OCI-LY7 (cell line): ENCODE results near the gene ARHGEF39. TPM values are rescaled to one million over a fixed set of nuclear protein-coding genes. Genes with fewer than 3 reads are reported as not detected.

ENCODE experiments used
- BruUV-seq: library from RNA; stranded (reverse); fragments of 400-500 nt; replicated peaks from 2 replicates; lab custom pipeline; 2021; lab: Mats Ljungman, UMichigan
- CTCF ChIA-PET: fragments of 300-600 bp; sonication (Branson Sonifier 250); formaldehyde crosslinking; loops from one replicate; lab custom pipeline; 2022; ENCODE audit warnings: antibody characterized with exemption; ENCODE audit not compliant: unreplicated experiment; lab: Charles Lee
- POLR2A ChIA-PET: fragments of 300-600 bp; sonication (Branson Sonifier 250); formaldehyde crosslinking; loops from one replicate; lab custom pipeline; 2022; ENCODE audit warnings: antibody characterized with exemption; lab: Charles Lee
- DNase-seq: peaks from one replicate; pipeline ENCODE4 v3.0.0-alpha.2; 2015; ENCODE audit warnings: low spot score
- H2AFZ ChIP-seq: fragments of 200-600 bp; sonication (generic), shearing (Covaris generic); 2 replicates; pipeline ENCODE4 v1.6.1; 2014; ENCODE audit warnings: mild to moderate bottlenecking, antibody characterized with exemption, low read length, moderate library complexity
- H3K27ac ChIP-seq: fragments of 200-600 bp; sonication (generic); 2 replicates; pipeline ENCODE4 v1.5.1; 2014; ENCODE audit warnings: mixed run types, low read depth, mild to moderate bottlenecking, moderate library complexity, low read length, inconsistent platforms; ENCODE audit not compliant: poor library complexity, severe bottlenecking
- H3K36me3 ChIP-seq: fragments of 200-600 bp; sonication (generic); 2 replicates; pipeline ENCODE4 v1.6.1; 2014; ENCODE audit warnings: mild to moderate bottlenecking, antibody characterized with exemption, low read length, moderate library complexity, mixed read lengths; ENCODE audit not compliant: insufficient read depth
- H3K4me1 ChIP-seq: fragments of 200-600 bp; sonication (generic); 2 replicates; pipeline ENCODE4 v1.5.1; 2014; ENCODE audit warnings: mild to moderate bottlenecking, low read length; ENCODE audit not compliant: insufficient read depth, poor library complexity, severe bottlenecking
- H3K4me2 ChIP-seq: fragments of 200-600 bp; sonication (generic); 2 replicates; pipeline ENCODE4 v1.6.1; 2014; ENCODE audit warnings: mild to moderate bottlenecking, low read length
- H3K4me3 ChIP-seq: fragments of 200-600 bp; sonication (generic); 2 replicates; pipeline ENCODE4 v1.5.1; 2014; ENCODE audit warnings: mild to moderate bottlenecking, low read depth, low read length; ENCODE audit not compliant: poor library complexity, severe bottlenecking
- H3K79me2 ChIP-seq: fragments of 200-600 bp; sonication (generic); 2 replicates; pipeline ENCODE4 v1.6.1; 2016; ENCODE audit warnings: low read depth, mild to moderate bottlenecking, low read length, moderate library complexity, mixed read lengths; ENCODE audit not compliant: insufficient read depth
- H3K9me2 ChIP-seq: fragments of 200-600 bp; sonication (generic); 2 replicates; pipeline ENCODE4 v1.6.1; 2016; ENCODE audit warnings: mild to moderate bottlenecking, low read length, mixed read lengths; ENCODE audit not compliant: insufficient read depth
- H3K9me3 ChIP-seq: fragments of 200-600 bp; sonication (generic); 2 replicates; pipeline ENCODE4 v1.6.1; 2014; ENCODE audit warnings: mild to moderate bottlenecking, mixed run types, low read length, mixed read lengths
- H4K20me1 ChIP-seq: fragments of 200-600 bp; sonication (generic); 2 replicates; pipeline ENCODE4 v1.6.1; 2014; ENCODE audit warnings: mild to moderate bottlenecking, antibody characterized with exemption, low read length, moderate library complexity, mixed read lengths; ENCODE audit not compliant: insufficient read depth
- CTCF ChIP-seq: fragments of 200-600 bp; sonication (generic); conservative IDR thresholded peaks from 2 replicates; pipeline ENCODE4 v1.5.1; 2014; ENCODE audit warnings: mild to moderate bottlenecking, antibody characterized with exemption, low read length, moderate library complexity, mixed read lengths
- EZH2phosphoT487 ChIP-seq: fragments of 200-600 bp; sonication (generic); IDR thresholded peaks from 2 replicates; pipeline ENCODE4 v1.6.1; 2018; ENCODE audit warnings: low read depth, borderline replicate concordance, mild to moderate bottlenecking, mixed run types, antibody characterized with exemption, low read length, moderate library complexity, mixed read lengths
- intact Hi-C: fragments of 100-400 bp; cut with micrococcal nuclease; formaldehyde crosslinking; loops from one replicate; pipeline ENCODE4 v1.10.0; 2022; ENCODE audit not compliant: unreplicated experiment
- total RNA-seq, 2 experiments: library from RNA; depleted of rRNA in 1 of 2; stranded (reverse); fragments of >200 nt in 1 of 2; shearing (Covaris generic) in 1 of 2; gene quantifications; 2 replicates each; pipeline ENCODE4 v1.2.3, GENCODE V29; 2014 to 2022

ARHGEF39 gene
- total RNA-seq, 2 experiments from 2014 or later = 30.8 to 48.1 TPM

DNA sequence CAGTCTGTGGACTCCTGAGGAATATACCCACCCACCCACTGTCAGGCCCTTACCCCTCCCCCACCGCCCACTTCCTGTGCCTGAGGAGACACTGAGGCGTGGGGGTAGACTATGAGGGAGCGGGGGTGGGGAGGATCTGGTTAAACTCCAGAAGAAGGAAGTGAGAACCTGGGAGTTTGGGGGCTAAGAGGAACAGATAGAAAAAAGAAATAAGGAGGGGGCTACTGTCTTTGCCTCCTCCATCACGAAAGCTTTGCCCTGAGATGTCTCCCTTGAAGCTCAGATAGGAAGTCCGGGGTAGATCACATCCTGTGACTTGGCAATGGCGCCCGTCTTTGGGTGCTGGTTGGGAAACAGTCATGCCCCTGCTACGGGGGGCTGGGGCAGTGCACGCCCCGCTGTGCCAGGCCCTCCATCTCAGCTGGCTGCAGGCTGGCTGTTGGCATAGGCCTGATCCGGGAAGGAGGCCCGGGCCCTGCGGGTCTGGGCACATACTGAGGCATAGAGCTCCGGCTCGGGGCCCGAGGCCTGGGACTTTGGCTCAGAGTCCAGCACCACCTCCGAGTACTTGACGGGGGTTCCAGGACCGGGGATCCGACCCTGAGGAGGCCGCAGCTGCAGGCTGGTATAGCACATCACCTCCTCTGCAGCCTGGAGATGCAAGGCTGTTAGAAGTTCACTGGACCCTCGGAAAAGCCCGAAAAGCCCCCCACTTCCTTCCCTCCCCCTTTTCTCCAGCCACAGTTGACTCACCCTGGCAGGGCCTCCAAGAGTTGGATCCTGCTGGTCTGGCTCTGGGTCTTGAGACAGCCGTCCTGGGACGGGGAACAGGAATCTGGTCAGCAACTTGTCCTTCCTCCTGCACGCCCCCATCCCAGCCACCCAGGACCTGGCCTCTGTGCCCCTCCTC, 15.3 kb downstream of the ARHGEF39 start:
- Histone ChIP-seq H3K4me1 (peaks cover 71% of the 10 kb centered on the region), H3K9me3 (no peaks in the 10 kb centered on the region), H3K4me3 (peak overlapping the region; percentile 92), H2AFZ (no peak overlapping the region; the same call in 1 of the 2 replicates), H3K36me3 (peaks cover 23% of the 10 kb centered on the region), H3K9me2 (no peaks in the 10 kb centered on the region), H3K79me2 (peaks cover 35% of the 10 kb centered on the region; the same call in 1 of the 2 replicates), H3K4me2 (peak overlapping the region; percentile 78), H4K20me1 (no peaks in the 10 kb centered on the region), H3K27ac (peak overlapping the region; percentile 89)
- TSS peak; percentile 82 for BruUV-seq
- intact Hi-C loops = loop anchor here (1.0 kb wide), 1 partner anchor 45 kb away; no protein-coding TSS in a partner anchor
- POLR2A ChIA-PET = interaction anchor here (0.7 to 7.6 kb wide), 15 partner anchors 8 to 114 kb away, joined by 3 to 110 read pairs (median 6); partner anchors contain the start of genes ARHGEF39, CCDC107, CD72 and CREB3
- CTCF ChIA-PET = interaction anchor here (0.5 to 1.7 kb wide), 5 partner anchors 11 to 660 kb away, joined by 3 to 9 read pairs (median 5); partner anchors contain the start of genes DNAJB5, GBA2 and RGP1
- peak; percentile 67 for DNase-seq
- TF ChIP-seq CTCF (no peak), EZH2phosphoT487 (no peak)

GRCh38 chr9:35646533-35647265, 18.3 kb downstream of the ARHGEF39 start:
- TF ChIP-seq EZH2phosphoT487 = no peak
- peak; percentile 83 for TF ChIP-seq CTCF
- peak overlapping the region; percentile 60; the same call in 1 of the 2 replicates for H2AFZ ChIP-seq
- no TSS peak for BruUV-seq
- H4K20me1 ChIP-seq = no peaks in the 10 kb centered on the region
- H3K36me3 ChIP-seq = peaks cover 42% of the 10 kb centered on the region
- H3K27ac ChIP-seq = peak overlapping the region; percentile 89
- peak; percentile 93 for DNase-seq
- peaks cover 35% of the 10 kb centered on the region; the same call in 1 of the 2 replicates for H3K79me2 ChIP-seq
- H3K9me3 ChIP-seq = no peaks in the 10 kb centered on the region
- peaks cover 46% of the 10 kb centered on the region for H3K4me1 ChIP-seq
- H3K4me2 ChIP-seq = peak overlapping the region; percentile 78
- intact Hi-C loops = loop anchor here (1.0 to 2.0 kb wide), 2 partner anchors 27 to 86 kb away; partner anchors contain the start of genes CREB3 and TLN1
- ChIA-PET POLR2A (interaction anchor here (0.6 to 7.6 kb wide), 18 partner anchors 11 to 168 kb away, joined by 3 to 110 read pairs (median 4); partner anchors contain the start of genes ARHGEF39, CCDC107, CD72 and HINT2), CTCF (interaction anchor here (0.6 to 3.4 kb wide), 8 partner anchors 11 to 50 kb away, joined by 3 to 21 read pairs (median 6); partner anchors contain the start of genes CCDC107 and RMRP)
- peak overlapping the region; percentile 92 for H3K4me3 ChIP-seq
- H3K9me2 ChIP-seq = no peaks in the 10 kb centered on the region
